Measurements from ENCODE around the gene MAN2B2. TPM values are rescaled to one million over a fixed set of nuclear protein-coding genes. Genes with fewer than 3 reads are reported as not detected.

The MAN2B2 gene
- polyA plus RNA-seq, 1 experiment = 22.8 TPM

DNA sequence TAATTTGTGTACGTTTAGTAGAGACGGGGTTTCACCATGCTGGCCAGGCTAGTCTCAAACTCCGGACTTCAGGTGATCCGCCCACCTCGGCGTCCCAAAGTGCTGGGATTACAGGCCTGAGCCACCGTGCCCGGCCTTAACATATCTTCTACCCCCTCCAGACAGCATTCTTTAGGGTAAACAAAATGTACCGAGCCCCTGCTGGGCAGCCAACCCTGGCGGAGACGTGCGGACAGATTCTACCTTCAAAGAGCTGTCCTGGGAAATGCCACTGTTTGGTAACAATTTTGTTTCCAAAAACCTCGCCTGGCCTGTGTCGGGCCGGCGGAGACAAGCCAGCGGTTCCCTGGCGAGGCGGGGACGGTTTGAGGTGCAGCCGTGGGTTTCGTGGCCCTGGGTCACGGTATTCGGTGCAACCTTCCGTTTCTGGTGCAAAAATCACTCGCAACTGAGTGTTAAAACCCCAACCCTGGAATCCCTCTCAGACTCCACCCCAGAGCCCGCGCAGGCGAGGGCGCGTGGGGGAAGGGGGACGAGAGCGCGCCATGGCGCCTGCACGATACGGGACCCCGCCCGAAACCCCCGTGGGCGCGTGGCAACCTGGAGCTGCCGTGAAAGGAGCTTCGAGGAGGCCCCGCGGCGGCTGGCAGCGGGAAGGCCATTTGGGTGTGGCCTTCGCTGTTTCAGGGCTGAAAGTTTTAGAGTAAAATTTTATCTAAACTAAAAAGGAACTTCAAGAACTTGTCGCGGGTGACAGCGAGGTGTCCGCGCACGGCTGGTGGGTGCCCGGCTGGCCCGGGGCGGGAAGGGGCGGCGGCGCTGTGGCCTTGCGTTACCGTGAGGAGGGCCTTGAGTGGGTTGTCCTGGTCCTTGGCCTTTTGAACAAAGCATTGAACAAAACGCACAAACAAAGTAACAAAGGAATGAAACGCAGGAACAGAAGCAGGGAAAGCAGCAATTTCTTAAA is 82.5 kb downstream of the MAN2B2 start:
- TF ChIP-seq CTCF (IDR thresholded peaks at IDR 0.05; ENCODE audit: low read depth, low read length) = no peak
- CTCF ChIA-PET = interaction anchor here (0.9 kb wide), 1 partner anchor 51 kb away, joined by 3 read pairs; no protein-coding TSS in a partner anchor
- H3K27me3 ChIP-seq (ENCODE audit: control insufficient read depth, insufficient read depth, low read length) = no peaks in the 10 kb centered on the region
- POLR2A ChIA-PET = interaction anchor here (0.6 to 1.9 kb wide), 2 partner anchors 16 to 796 kb away, joined by 3 to 13 read pairs; a partner anchor contains a TSS
- no peak overlapping the region for H3K4me3 ChIP-seq (ENCODE audit: low read depth, low read length)
- H3K27ac ChIP-seq (ENCODE audit: low read depth, low read length) = no peak overlapping the region
- no peak for DNase-seq (ENCODE audit: low read depth, low spot score)
- H3K9me3 ChIP-seq (ENCODE audit: control insufficient read depth, insufficient read depth, low read length) = peaks cover 4% of the 10 kb centered on the region; the same call in 1 of the 2 replicates

DNA sequence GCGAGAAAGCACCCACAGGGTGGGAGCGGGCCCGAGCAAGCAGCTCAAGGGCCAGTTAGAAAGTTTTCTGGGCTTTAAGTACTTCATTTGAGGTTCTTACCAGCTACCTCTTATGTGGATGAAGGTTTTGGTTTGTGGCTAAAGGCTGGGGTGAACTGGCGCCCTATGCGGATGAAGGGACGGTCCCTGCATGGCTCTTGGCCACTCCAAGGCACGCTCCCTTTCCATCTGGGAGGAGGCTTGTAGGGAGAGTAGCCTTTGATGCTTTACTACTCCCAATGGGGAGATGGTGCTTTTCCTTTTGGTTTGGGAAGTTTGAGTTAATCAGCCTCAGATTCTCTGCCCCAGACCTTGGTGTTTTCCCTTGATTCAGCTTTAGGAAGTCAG is 83.2 kb downstream of the MAN2B2 start:
- CTCF ChIA-PET = interaction anchor here (0.9 kb wide), 1 partner anchor 50 kb away, joined by 3 read pairs; no protein-coding TSS in a partner anchor
- peaks cover 4% of the 10 kb centered on the region; the same call in 1 of the 2 replicates for H3K9me3 ChIP-seq (ENCODE audit: control insufficient read depth, insufficient read depth, low read length)
- no peak for TF ChIP-seq CTCF (IDR thresholded peaks at IDR 0.05; ENCODE audit: low read depth, low read length)
- no peaks in the 10 kb centered on the region for H3K27me3 ChIP-seq (ENCODE audit: control insufficient read depth, insufficient read depth, low read length)
- H3K4me3 ChIP-seq (ENCODE audit: low read depth, low read length) = no peak overlapping the region
- H3K27ac ChIP-seq (ENCODE audit: low read depth, low read length) = no peak overlapping the region
- no peak for DNase-seq (ENCODE audit: low read depth, low spot score)
- POLR2A ChIA-PET = interaction anchor here (0.6 to 1.9 kb wide), 4 partner anchors 15 to 796 kb away, joined by 3 to 13 read pairs (median 4); a partner anchor contains a TSS

GRCh38 chr4:6658597-6659075 is 83.6 kb downstream of the MAN2B2 start:
- H3K27ac ChIP-seq (ENCODE audit: low read depth, low read length) = no peak overlapping the region
- no peak for DNase-seq (ENCODE audit: low read depth, low spot score)
- peaks cover 1% of the 10 kb centered on the region for H3K27me3 ChIP-seq (ENCODE audit: control insufficient read depth, insufficient read depth, low read length)
- H3K4me3 ChIP-seq (ENCODE audit: low read depth, low read length) = peak overlapping the region; percentile 17; the same call in 1 of the 2 replicates
- TF ChIP-seq CTCF (IDR thresholded peaks at IDR 0.05; ENCODE audit: low read depth, low read length) = no peak
- ChIA-PET POLR2A (interaction anchor here (0.6 to 1.9 kb wide), 4 partner anchors 15 to 795 kb away, joined by 3 to 13 read pairs (median 4); a partner anchor contains a TSS), CTCF (interaction anchor here (0.8 to 0.9 kb wide), 2 partner anchors 19 to 50 kb away, joined by 3 to 4 read pairs; no protein-coding TSS in a partner anchor)
- peaks cover 4% of the 10 kb centered on the region; the same call in 1 of the 2 replicates for H3K9me3 ChIP-seq (ENCODE audit: control insufficient read depth, insufficient read depth, low read length)

GRCh38 chr4:6659897-6660296 is 84.9 kb downstream of the MAN2B2 start:
- peaks cover 7% of the 10 kb centered on the region; the same call in 1 of the 2 replicates for H3K9me3 ChIP-seq (ENCODE audit: control insufficient read depth, insufficient read depth, low read length)
- DNase-seq (ENCODE audit: low read depth, low spot score) = no peak
- peaks cover 6% of the 10 kb centered on the region for H3K27me3 ChIP-seq (ENCODE audit: control insufficient read depth, insufficient read depth, low read length)
- ChIA-PET POLR2A (no interaction called here), CTCF (interaction anchor here (1.1 kb wide), 1 partner anchor 9 kb away, joined by 4 read pairs; no protein-coding TSS in a partner anchor)
- H3K4me3 ChIP-seq (ENCODE audit: low read depth, low read length) = no peak overlapping the region
- TF ChIP-seq CTCF (IDR thresholded peaks at IDR 0.05; ENCODE audit: low read depth, low read length) = no peak
- H3K27ac ChIP-seq (ENCODE audit: low read depth, low read length) = no peak overlapping the region
